OCI-LY3 (cell line): Measurements from ENCODE around the gene IRF1.

Experiments used
- EZH2phosphoT487 ChIP-seq: fragments of 200-600 bp; shearing (Covaris generic); IDR thresholded peaks from 2 replicates; pipeline ENCODE4 v1.6.1; 2018; ENCODE audit warnings: antibody characterized with exemption, mixed run types, low read depth
- TF ChIP-seq, protein P1 (sequence below): fragments of 200-600, 300-600 bp; sonication (generic); IDR thresholded peaks from 2 replicates; pipeline ENCODE4 v1.5.1; 2014; ENCODE audit warnings: antibody characterized with exemption, low read length, low read depth

DNA sequence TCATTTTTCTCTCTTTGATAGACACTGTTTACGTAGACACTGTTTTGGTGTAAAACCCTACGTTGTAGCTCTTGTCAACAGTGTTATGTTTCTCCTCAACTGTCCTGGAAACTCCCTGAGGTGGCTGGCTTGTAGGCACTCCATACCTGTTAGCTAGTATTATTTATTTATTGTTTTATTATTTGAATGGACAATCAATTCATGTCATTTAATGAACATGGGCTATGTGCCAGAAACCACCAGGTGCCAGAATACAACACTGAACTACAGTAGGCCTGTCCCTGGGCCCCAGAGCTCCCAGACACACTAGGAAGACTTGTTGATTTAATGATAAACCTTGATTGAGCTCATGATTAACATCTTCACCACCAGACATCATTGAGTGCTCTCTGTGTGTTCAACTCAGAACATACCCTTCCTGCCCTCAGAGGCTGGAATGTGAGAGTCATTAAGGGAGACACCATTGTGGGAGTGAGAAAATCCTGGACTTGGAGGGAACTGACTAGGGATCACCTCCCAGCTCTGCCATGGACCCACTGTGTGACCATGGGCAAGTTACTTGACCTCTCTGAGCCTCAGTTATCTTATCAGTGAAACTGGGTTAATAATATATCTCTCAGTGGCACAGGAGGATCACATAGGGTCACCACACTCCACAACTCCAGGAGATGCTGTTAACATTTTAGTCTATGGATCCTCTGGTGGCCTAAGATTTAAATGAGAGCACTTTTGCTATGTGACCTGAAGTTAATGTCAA is 19.2 kb downstream of the IRF1 start:
- TF ChIP-seq, protein P1, sequence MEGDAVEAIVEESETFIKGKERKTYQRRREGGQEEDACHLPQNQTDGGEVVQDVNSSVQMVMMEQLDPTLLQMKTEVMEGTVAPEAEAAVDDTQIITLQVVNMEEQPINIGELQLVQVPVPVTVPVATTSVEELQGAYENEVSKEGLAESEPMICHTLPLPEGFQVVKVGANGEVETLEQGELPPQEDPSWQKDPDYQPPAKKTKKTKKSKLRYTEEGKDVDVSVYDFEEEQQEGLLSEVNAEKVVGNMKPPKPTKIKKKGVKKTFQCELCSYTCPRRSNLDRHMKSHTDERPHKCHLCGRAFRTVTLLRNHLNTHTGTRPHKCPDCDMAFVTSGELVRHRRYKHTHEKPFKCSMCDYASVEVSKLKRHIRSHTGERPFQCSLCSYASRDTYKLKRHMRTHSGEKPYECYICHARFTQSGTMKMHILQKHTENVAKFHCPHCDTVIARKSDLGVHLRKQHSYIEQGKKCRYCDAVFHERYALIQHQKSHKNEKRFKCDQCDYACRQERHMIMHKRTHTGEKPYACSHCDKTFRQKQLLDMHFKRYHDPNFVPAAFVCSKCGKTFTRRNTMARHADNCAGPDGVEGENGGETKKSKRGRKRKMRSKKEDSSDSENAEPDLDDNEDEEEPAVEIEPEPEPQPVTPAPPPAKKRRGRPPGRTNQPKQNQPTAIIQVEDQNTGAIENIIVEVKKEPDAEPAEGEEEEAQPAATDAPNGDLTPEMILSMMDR, result no peak
- no peak for TF ChIP-seq EZH2phosphoT487
